Small intestine (tissue), 7 donors: Measurements from ENCODE around the gene MAP6. TPM values are rescaled to one million over a fixed set of nuclear protein-coding genes. Genes with fewer than 3 reads are reported as not detected.

ENCODE experiments used
- DNase-seq, 2 donors: peaks; one replicate each; pipeline versions ENCODE4 v3.0.0 to v3.0.0-alpha.2; 2013
- FAIRE-seq: peaks from 2 replicates; lab custom pipeline; 2012; peaks lifted over from hg19 to GRCh38; lab: Jason Lieb, UNC
- H3K27ac ChIP-seq, 3 donors: one replicate each; pipeline ENCODE4 v1.5.1; 2013; ENCODE audit warnings: low read length in 2 of 3, mild to moderate bottlenecking in 2 of 3, control low read depth in 1 of 3, inconsistent platforms in 1 of 3, low read depth in 1 of 3, moderate library complexity in 1 of 3
- H3K27me3 ChIP-seq, 3 donors: one replicate each; pipeline ENCODE4 v1.6.1; 2013; ENCODE audit warnings: low read length in 3 of 3, inconsistent platforms in 1 of 3; ENCODE audit not compliant: control insufficient read depth in 3 of 3, insufficient read depth in 3 of 3
- H3K36me3 ChIP-seq, 3 donors: one replicate each; pipeline ENCODE4 v1.6.1; 2013; ENCODE audit warnings: low read length in 3 of 3, inconsistent platforms in 1 of 3, low read depth in 1 of 3, mild to moderate bottlenecking in 1 of 3, moderate library complexity in 1 of 3; ENCODE audit not compliant: control insufficient read depth in 3 of 3, insufficient read depth in 2 of 3
- H3K4me1 ChIP-seq, 3 donors: one replicate each; pipeline ENCODE4 v1.6.1; 2013; ENCODE audit warnings: low read length in 2 of 3, inconsistent platforms in 1 of 3, low read depth in 1 of 3, mild to moderate bottlenecking in 1 of 3, moderate library complexity in 1 of 3; ENCODE audit not compliant: control insufficient read depth in 3 of 3, insufficient read depth in 2 of 3
- H3K4me3 ChIP-seq, 3 donors: one replicate each; pipeline ENCODE4 v1.5.1; 2013; ENCODE audit warnings: low read length in 3 of 3, control low read depth in 1 of 3, inconsistent platforms in 1 of 3, low read depth in 1 of 3, mild to moderate bottlenecking in 1 of 3, moderate library complexity in 1 of 3
- H3K9me3 ChIP-seq, 2 donors: one replicate each; pipeline ENCODE4 v1.6.1; 2013; ENCODE audit warnings: low read depth in 1 of 2, low read length in 1 of 2; ENCODE audit not compliant: control insufficient read depth in 2 of 2, insufficient read depth in 1 of 2
- WGBS, 3 donors: extraction: QIAGEN DNeasy Blood & Tissue Kit; methylation state at CpG; one replicate each; pipeline ENCODE4 v1.1.7; 2013; 5-methylcytosine and 5-hydroxymethylcytosine counted together
- polyA plus RNA-seq, 4 donors: library from polyadenylated mRNA; stranded (reverse) in 3 of 4; unstranded in 1 of 4; fragments of 200-250 nt in 3 of 4; fragments of 120-200 nt in 1 of 4; gene quantifications; one replicate each; pipeline versions ENCODE4 v1.2.1 to v1.2.3, GENCODE V29; 2013
- donor health status: healthy with polysubstance abuse.
- donor health status: control.
- donor health status: control.
- donor health status: Bipolar disorder and iron deficiency.
- donor health status: healthy.

MAP6 gene
- polyA plus RNA-seq, 4 donors = 0.54 to 2.9 (median 2.5) TPM; not detected in 1

DNA sequence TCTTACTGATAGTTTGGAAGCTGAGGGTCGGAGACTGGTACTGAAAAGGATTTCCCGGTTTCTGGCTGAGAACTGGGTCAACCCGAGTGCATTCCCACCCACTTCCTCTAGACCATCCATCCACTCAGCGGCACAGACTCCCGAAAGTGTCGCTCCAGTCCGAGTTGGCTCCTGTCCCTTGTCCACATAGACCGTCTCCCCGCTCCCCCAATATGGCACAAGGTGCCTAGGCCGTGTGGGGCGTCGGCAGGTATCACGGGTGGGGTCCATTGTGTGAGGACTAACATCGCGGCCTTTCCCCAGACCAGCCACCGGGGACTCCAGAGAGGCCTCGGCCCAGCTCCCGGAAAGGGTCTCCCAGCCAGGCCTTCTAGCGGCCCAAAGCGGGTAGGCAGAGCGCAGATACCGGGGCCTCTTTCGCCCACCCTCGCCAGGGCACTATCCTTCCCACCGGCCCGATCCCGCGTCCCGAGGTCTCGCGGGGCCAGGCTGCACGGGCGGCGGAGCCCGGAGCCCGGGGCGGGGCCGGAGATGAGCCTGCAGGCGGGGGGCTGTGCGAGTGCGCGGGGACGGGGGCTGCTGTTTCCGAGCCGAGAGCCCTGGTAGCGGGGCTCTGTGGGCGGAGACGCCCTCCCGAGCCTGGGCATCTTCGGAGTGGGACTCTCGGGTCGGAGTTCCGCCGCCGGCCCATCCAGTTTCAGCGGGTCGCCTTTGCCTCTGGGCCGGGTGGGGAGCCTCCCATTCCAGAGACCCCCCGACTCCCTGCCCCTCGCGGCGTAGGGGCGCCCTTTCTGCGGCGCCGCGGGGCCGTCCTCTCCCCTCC lies 85.7 kb downstream of the MAP6 start:
- Histone ChIP-seq H3K4me3 (peak overlapping the region; percentile 3 to 81 (median 47)), H3K36me3 (no peaks in the 10 kb centered on the region), H3K9me3 (peaks cover 0 to 10% of the 10 kb centered on the region in 2 donors), H3K27ac (peak overlapping the region; percentile 58 to 93 (median 76)), H3K27me3 (no peaks in the 10 kb centered on the region), H3K4me1 (peaks cover 0 to 22% (median 0%) of the 10 kb centered on the region in 3 donors)
- peak; percentile 31 to 88 for DNase-seq
- FAIRE-seq = no peak
- WGBS, 3 donors = 3 to 6% (median 5%) methylated on average over 49 to 68 of the region's 68 CpGs

DNA sequence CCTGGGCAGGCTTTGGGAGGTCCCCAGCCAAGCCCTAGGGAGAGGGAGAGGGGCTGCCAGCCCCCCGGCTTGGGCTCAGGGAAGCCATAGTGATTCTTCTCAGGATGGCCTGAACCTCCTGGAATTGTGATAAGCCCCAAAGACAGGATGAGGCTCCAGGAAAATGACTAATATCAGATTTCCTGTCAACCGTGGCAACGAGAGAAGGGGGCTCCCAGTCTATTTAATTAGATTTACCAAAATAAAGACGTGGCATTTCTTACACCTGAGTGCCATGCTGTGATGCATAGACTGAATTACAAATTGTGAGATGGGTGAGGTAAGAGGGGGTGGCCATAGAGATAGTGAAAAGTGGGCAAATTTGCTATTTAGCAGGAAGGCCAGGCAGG lies 86.3 kb downstream of the MAP6 start:
- Histone ChIP-seq H3K4me1 (peaks cover 0 to 16% (median 0%) of the 10 kb centered on the region in 3 donors), H3K36me3 (no peaks in the 10 kb centered on the region), H3K27me3 (no peaks in the 10 kb centered on the region), H3K4me3 (peak overlapping the region in 1 of 3 donors; percentile 81), H3K27ac (peak overlapping the region; percentile 42 to 93 (median 76)), H3K9me3 (peaks cover 0 to 7% of the 10 kb centered on the region in 2 donors)
- FAIRE-seq (no peak), DNase-seq (no peak)
- 36 to 50% (median 43%) methylated on average over 4 of the region's 4 CpGs for WGBS, 3 donors

DNA sequence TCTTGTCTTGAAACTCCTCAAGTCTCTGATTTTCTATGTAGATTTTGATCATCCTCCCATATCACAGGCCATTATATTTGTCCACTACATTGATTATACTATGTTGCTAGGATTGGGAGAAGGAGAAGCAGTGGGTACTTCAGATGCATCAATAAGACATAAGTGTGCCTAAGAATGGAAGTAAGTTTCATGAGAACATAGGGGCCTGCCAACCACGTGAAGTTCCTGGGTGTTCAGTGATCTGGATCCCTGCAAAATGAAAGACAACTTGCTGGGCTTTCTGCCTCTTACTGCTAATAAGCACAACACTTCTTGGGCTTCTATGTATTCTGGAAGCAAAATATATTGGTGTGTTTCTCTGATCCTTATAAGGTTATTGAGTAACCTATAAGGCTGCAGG lies 89.0 kb downstream of the MAP6 start:
- 59 to 82% (median 76%) methylated on average over 1 of the region's 1 CpG for WGBS, 3 donors
- no peak for FAIRE-seq

DNA sequence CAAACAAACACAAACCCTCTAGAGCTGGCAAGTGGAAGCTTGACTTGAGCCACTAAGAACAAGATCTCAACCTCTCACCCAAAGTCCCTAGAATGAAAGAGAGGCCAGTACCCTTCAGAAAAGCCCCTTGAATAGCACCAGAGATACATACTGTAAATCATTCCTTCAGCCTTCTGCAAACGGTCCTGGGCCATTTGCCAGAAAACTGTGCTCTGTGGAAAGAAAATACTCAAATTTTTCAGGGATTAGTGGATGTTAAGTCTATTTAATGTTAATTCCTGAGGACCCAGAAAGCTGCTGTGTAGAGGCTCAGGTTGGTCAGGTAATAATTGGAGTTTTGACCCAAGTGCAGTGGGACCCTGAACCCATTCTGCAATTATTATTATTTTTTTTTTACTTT lies 89.9 kb downstream of the MAP6 start:
- Histone ChIP-seq H3K9me3 (no peaks in the 10 kb centered on the region), H3K36me3 (peaks cover 0 to 14% (median 0%) of the 10 kb centered on the region in 3 donors), H3K4me3 (no peak overlapping the region), H3K4me1 (peaks cover 0 to 17% (median 3%) of the 10 kb centered on the region in 3 donors), H3K27me3 (no peaks in the 10 kb centered on the region), H3K27ac (no peak overlapping the region)
- no peak for FAIRE-seq
- 12 to 19% (median 18%) methylated on average over 1 of the region's 1 CpG for WGBS, 3 donors
- DNase-seq = no peak

More for the DNA sequence above, 89.0 kb downstream of the MAP6 start:
- no peak overlapping the region for H3K27ac ChIP-seq
- H3K9me3 ChIP-seq = no peaks in the 10 kb centered on the region
- DNase-seq = no peak
- peaks cover 0 to 21% (median 3%) of the 10 kb centered on the region in 3 donors for H3K4me1 ChIP-seq
- H3K36me3 ChIP-seq = peaks cover 0 to 7% (median 0%) of the 10 kb centered on the region in 3 donors
- no peaks in the 10 kb centered on the region for H3K27me3 ChIP-seq
- H3K4me3 ChIP-seq = no peak overlapping the region

DNA sequence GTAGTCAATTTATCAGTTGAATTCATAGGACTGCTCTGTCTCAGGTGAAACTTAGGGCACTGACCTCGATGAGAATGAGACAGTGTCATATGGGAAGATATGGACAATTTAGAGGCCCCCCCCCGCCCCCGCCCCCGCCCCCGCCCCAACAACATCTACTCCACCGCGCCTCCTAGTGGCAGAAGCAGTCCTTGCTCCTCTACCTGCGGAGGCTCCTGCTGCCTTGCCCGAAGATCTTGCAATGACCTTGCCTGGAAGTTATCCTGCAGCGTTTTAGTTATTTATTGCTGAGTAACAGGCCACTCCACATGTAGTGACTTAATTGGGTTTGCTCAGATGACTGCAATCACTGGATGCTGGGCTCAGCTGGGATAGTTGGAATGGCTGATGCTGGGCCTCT lies 91.6 kb downstream of the MAP6 start:
- peaks cover 0 to 7% (median 3%) of the 10 kb centered on the region in 3 donors for H3K4me1 ChIP-seq
- no peak for FAIRE-seq
- WGBS, 3 donors = 6 to 18% (median 9%) methylated on average over 10 of the region's 10 CpGs
- H3K4me3 ChIP-seq = no peak overlapping the region
- H3K27ac ChIP-seq = no peak overlapping the region
- peaks cover 0 to 31% (median 0%) of the 10 kb centered on the region in 3 donors for H3K36me3 ChIP-seq
- H3K27me3 ChIP-seq = no peaks in the 10 kb centered on the region
- DNase-seq = peak in 1 of 2 donors; percentile 69
- no peaks in the 10 kb centered on the region for H3K9me3 ChIP-seq

DNA sequence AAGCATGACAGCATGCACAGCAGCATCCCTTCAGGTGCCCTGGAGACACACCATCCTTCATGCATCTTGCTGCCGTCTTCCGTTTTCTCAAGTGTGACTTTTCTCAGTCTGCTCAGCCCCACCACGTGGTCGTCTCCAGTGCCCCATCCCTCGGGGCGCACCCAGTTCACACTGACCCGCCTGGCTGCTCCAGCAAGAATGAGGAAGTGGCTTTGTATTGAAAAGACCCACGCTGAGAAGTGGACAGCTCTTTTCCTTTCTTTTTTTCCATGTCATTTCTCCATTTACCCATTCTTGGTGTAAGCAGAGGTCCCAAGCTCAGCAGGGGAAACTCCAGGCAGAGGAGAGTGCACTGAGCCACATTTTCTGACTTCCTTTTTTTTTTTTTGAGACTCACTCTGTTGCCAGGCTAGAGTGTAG lies 92.3 kb downstream of the MAP6 start:
- Histone ChIP-seq H3K9me3 (no peaks in the 10 kb centered on the region), H3K27me3 (no peaks in the 10 kb centered on the region), H3K36me3 (peaks cover 2 to 38% (median 4%) of the 10 kb centered on the region in 3 donors), H3K4me3 (no peak overlapping the region), H3K27ac (peak overlapping the region in 2 of 3 donors; percentile 19 to 57), H3K4me1 (peaks cover 0 to 6% (median 3%) of the 10 kb centered on the region in 3 donors)
- WGBS, 3 donors = 15 to 27% (median 16%) methylated on average over 8 of the region's 8 CpGs
- FAIRE-seq (no peak), DNase-seq (peak; percentile 44 to 71)

DNA sequence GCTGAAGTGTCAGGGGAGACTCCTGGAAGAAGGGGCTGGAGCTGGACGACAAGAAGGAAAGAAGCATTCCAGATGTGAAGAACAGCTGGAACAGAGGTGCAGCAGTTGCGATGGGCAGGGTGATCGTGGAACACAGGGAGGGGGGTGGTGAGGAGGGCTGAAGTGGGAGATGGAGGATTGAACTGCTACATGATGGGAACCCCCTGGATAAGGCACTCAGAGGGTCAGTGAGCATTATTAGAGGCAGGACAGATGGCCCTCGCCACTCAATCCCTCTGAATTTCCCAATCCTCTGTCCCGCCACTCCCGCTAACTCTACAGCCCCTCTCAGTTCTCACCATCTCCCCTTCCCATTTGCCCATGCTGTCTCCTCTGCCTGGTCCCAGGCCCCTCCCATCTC lies 92.8 kb downstream of the MAP6 start:
- no peak for DNase-seq
- no peaks in the 10 kb centered on the region for H3K9me3 ChIP-seq
- WGBS, 3 donors = 80 to 89% (median 88%) methylated on average over 5 to 6 of the region's 6 CpGs
- no peaks in the 10 kb centered on the region for H3K27me3 ChIP-seq
- peaks cover 7 to 42% (median 8%) of the 10 kb centered on the region in 3 donors for H3K36me3 ChIP-seq
- no peak for FAIRE-seq
- H3K4me1 ChIP-seq = peaks cover 0 to 6% (median 3%) of the 10 kb centered on the region in 3 donors
- H3K4me3 ChIP-seq = no peak overlapping the region
- no peak overlapping the region for H3K27ac ChIP-seq

DNA sequence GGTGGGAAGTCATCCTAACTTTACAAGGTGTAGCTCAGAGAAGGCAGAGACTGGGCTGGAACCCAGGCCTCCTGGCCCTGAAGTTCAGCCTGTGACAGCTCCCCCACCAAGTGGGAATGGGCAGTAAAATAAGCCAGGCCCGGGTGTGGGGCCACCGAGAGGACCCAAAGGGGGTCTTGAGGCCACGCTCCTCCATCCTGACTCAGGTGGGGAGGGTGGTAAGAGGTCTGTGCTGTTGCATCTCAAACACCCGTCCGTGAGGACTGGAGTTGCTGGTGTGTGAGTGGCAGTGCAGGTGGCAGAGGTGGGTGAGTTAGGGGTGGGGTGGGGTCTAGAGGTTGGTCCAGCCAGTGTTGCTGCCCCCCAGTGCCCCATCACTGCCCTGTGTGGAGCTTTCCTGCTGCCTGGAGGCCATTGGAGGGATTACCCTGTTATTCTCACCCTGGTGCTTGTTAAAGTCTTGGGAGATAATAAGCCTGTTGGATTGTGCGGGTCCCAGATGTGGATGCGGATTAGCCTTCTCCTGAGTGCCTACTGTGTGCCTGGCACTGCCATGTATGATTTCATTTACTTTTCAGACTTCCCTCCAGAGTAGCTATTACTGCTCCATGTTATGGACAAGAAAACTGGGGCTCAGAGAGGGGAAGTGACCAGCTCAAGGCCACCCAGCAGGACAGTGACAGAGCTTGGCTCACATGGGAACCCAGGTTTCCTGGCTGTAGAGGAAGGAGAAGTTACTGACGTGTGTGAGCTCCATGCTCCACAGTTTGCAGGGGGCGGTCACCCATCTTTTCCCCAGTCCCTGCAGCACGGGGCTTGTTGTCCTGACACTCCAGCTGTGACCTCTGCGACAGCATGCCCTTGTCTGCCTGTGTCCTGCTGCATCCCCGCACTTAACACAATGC lies 93.9 kb downstream of the MAP6 start:
- Histone ChIP-seq H3K36me3 (peaks cover 9 to 52% (median 10%) of the 10 kb centered on the region in 3 donors), H3K27ac (no peak overlapping the region), H3K9me3 (no peaks in the 10 kb centered on the region), H3K4me1 (peaks cover 0 to 6% (median 3%) of the 10 kb centered on the region in 3 donors), H3K4me3 (no peak overlapping the region), H3K27me3 (no peaks in the 10 kb centered on the region)
- WGBS, 3 donors = 72 to 80% (median 79%) methylated on average over 12 of the region's 12 CpGs
- DNase-seq (no peak), FAIRE-seq (no peak)
